OCI-LY1 (cell line): ENCODE measurements around the gene ZSWIM3.

Experiments used
- H2AFZ ChIP-seq: fragments of 200-600 bp; sonication (generic), shearing (Covaris generic); 2 replicates; pipeline ENCODE4 v1.6.0; 2014; ENCODE audit warnings: antibody characterized with exemption, mild to moderate bottlenecking, low read length
- H3F3A ChIP-seq: fragments of 200-600 bp; sonication (generic), shearing (Covaris generic); 2 replicates; pipeline ENCODE4 v1.6.0; 2014; ENCODE audit warnings: mild to moderate bottlenecking, antibody characterized with exemption, low read length, moderate library complexity; ENCODE audit not compliant: insufficient read depth
- H3K27ac ChIP-seq: fragments of 200-600 bp; sonication (generic); 2 replicates; pipeline ENCODE4 v1.5.1; 2014; ENCODE audit warnings: low read length, mixed run types, mild to moderate bottlenecking, low read depth; ENCODE audit not compliant: poor library complexity, severe bottlenecking
- H3K27me3 ChIP-seq: fragments of 200-600 bp; sonication (generic); 2 replicates; pipeline ENCODE4 v1.6.0; 2014; ENCODE audit warnings: antibody characterized with exemption, mild to moderate bottlenecking, low read length, moderate library complexity; ENCODE audit not compliant: insufficient read depth
- H3K36me3 ChIP-seq: fragments of 200-600 bp; sonication (generic); 2 replicates; pipeline ENCODE4 v1.6.1; 2014; ENCODE audit warnings: mild to moderate bottlenecking, antibody characterized with exemption, low read length, moderate library complexity, mixed read lengths; ENCODE audit not compliant: insufficient read depth
- H3K4me1 ChIP-seq: fragments of 200-600 bp; sonication (generic); 2 replicates; pipeline ENCODE4 v1.5.1; 2014; ENCODE audit warnings: mild to moderate bottlenecking, low read length, moderate library complexity; ENCODE audit not compliant: insufficient read depth, severe bottlenecking
- H3K4me2 ChIP-seq: fragments of 200-600 bp; sonication (generic), shearing (Covaris generic); 2 replicates; pipeline ENCODE4 v1.6.1; 2014; ENCODE audit warnings: low read length
- H3K4me3 ChIP-seq: fragments of 200-600 bp; sonication (generic); 2 replicates; pipeline ENCODE4 v1.5.1; 2014; ENCODE audit warnings: low read length, low read depth, mild to moderate bottlenecking, mixed read lengths; ENCODE audit not compliant: poor library complexity, severe bottlenecking
- H3K79me2 ChIP-seq: fragments of 200-600 bp; shearing (Covaris generic); 2 replicates; pipeline ENCODE4 v1.6.1; 2016; ENCODE audit warnings: mixed run types, low read length, mixed read lengths; ENCODE audit not compliant: insufficient read depth
- H3K9ac ChIP-seq: fragments of 200-600 bp; sonication (generic), shearing (Covaris generic); 2 replicates; pipeline ENCODE4 v1.6.1; 2014; ENCODE audit warnings: mild to moderate bottlenecking, low read length, mixed read lengths
- H3K9me2 ChIP-seq: fragments of 200-600 bp; sonication (generic), shearing (Covaris generic); 2 replicates; pipeline ENCODE4 v1.6.1; 2014; ENCODE audit warnings: low read depth, mild to moderate bottlenecking, low read length, mixed read lengths
- H3K9me3 ChIP-seq: fragments of 200-600 bp; shearing (Covaris generic); 2 replicates; pipeline ENCODE4 v1.6.1; 2014; ENCODE audit warnings: low read length, mixed read lengths
- H4K20me1 ChIP-seq: fragments of 200-600 bp; sonication (generic), shearing (Covaris generic); 2 replicates; pipeline ENCODE4 v1.6.0; 2016; ENCODE audit warnings: mild to moderate bottlenecking, low read length; ENCODE audit not compliant: insufficient read depth
- EZH2 ChIP-seq: fragments of 200-600 bp; sonication (generic), shearing (Covaris generic); IDR thresholded peaks from 2 replicates; pipeline ENCODE4 v1.8.0; 2017; ENCODE audit warnings: borderline replicate concordance, mixed run types, mild to moderate bottlenecking, antibody characterized with exemption, low read length, moderate library complexity, mixed read lengths
- TF ChIP-seq, protein P1 (sequence below): fragments of 200-600 bp; sonication (generic), shearing (Covaris generic); IDR thresholded peaks from 2 replicates; pipeline ENCODE4 v1.5.1; 2017; ENCODE audit warnings: mild to moderate bottlenecking, antibody characterized with exemption, low read length, moderate library complexity, mixed read lengths

The ZSWIM3 gene

DNA sequence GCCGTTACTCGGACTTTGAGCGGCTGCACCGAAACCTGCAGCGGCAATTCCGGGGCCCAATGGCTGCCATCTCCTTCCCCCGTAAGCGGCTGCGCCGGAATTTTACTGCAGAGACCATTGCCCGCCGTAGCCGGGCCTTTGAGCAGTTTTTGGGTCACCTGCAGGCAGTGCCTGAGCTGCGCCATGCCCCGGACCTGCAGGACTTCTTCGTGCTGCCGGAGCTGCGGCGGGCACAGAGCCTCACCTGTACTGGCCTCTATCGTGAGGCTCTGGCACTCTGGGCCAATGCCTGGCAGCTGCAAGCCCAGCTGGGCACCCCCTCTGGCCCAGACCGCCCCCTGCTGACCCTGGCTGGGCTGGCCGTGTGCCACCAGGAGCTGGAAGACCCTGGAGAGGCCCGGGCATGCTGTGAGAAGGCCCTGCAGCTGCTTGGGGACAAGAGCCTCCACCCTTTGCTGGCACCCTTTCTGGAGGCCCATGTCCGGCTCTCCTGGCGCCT lies 16.7 kb upstream of the ZSWIM3 start:
- no peak for TF ChIP-seq EZH2
- TF ChIP-seq, protein P1, sequence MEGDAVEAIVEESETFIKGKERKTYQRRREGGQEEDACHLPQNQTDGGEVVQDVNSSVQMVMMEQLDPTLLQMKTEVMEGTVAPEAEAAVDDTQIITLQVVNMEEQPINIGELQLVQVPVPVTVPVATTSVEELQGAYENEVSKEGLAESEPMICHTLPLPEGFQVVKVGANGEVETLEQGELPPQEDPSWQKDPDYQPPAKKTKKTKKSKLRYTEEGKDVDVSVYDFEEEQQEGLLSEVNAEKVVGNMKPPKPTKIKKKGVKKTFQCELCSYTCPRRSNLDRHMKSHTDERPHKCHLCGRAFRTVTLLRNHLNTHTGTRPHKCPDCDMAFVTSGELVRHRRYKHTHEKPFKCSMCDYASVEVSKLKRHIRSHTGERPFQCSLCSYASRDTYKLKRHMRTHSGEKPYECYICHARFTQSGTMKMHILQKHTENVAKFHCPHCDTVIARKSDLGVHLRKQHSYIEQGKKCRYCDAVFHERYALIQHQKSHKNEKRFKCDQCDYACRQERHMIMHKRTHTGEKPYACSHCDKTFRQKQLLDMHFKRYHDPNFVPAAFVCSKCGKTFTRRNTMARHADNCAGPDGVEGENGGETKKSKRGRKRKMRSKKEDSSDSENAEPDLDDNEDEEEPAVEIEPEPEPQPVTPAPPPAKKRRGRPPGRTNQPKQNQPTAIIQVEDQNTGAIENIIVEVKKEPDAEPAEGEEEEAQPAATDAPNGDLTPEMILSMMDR: no peak
- Histone ChIP-seq H3K27me3 (no peaks in the 10 kb centered on the region), H2AFZ (no peak overlapping the region), H3K27ac (no peak overlapping the region), H3K9me3 (no peaks in the 10 kb centered on the region), H3F3A (no peaks in the 10 kb centered on the region), H4K20me1 (no peaks in the 10 kb centered on the region), H3K4me3 (no peak overlapping the region), H3K79me2 (no peaks in the 10 kb centered on the region), H3K36me3 (peaks cover 34% of the 10 kb centered on the region), H3K4me1 (peaks cover 10% of the 10 kb centered on the region), H3K4me2 (no peak overlapping the region), H3K9ac (no peak overlapping the region), H3K9me2 (no peaks in the 10 kb centered on the region)

DNA sequence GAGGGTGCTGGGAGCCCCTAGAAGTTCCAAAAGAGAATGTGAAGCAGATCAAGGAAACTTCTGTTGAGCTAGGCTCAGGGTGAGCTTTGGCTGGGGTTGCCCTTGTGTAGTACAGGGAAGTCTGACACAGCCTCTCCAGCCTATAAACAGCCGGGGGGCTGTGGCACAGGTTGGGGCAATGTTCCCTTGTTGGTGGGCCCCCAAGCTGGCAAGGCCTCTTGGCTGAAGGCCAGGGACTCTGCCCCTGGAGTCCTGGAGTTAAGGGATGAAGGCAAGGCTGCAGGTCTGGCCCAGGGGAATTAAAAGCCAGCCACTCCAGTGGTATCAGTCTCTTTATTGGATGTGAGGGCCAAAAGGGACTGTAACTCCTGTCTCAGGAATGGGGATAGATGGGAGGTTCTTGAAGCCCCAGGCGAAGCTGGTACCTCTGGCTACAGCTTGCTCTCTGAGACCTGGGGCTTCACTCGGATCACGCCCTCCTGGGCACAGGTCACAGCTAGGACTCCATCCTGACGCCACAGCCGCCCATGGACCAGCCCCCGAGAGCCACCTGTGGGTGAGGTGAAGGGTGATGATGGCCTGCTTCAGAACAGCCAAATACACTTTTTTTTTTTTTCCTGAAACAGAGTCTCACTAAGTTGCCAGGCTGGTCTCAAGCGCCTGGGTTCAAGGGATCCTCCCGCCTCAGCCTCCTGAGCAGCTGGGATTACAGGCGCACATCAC lies 15.8 kb upstream of the ZSWIM3 start:
- Histone ChIP-seq H3K4me2 (no peak overlapping the region), H3F3A (no peaks in the 10 kb centered on the region), H3K9ac (no peak overlapping the region), H3K4me1 (peaks cover 10% of the 10 kb centered on the region), H2AFZ (no peak overlapping the region), H3K9me2 (no peaks in the 10 kb centered on the region), H3K27ac (no peak overlapping the region), H3K36me3 (peaks cover 41% of the 10 kb centered on the region), H4K20me1 (no peaks in the 10 kb centered on the region), H3K9me3 (no peaks in the 10 kb centered on the region), H3K79me2 (no peaks in the 10 kb centered on the region), H3K27me3 (no peaks in the 10 kb centered on the region), H3K4me3 (no peak overlapping the region)
- no peak for TF ChIP-seq EZH2
- TF ChIP-seq, protein P1: no peak

DNA sequence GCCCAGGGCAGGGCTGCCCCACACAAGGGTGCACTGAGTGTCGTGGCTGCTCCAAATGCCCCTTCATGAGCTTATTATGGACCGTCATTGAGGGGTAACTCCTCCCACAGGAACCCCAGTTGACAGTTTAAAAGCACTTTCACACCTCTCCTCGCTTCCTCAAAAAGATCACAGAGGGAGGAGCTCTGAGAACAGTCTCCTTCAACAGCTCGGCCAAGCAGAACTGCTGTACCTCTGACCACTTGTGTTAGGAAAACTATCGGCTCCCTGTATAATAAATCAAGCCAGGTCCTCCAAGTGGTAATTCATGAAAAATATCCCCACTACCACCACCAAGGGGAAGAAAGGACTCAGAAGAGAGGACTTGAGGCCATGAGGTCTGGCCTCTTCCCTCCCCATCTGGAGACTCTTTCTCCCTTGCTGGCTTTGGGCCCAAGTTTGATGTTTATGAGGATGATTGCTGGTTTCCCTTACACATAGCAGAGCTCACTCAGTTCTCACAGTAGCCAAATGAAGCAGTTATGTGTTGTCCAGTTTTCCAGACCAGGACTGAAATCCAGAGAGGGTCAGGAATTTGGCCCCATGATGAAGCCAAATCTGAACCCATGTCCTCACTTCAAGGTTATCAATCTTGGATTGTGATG lies 15.1 kb upstream of the ZSWIM3 start:
- peaks cover 43% of the 10 kb centered on the region for H3K36me3 ChIP-seq
- no peaks in the 10 kb centered on the region for H3K9me2 ChIP-seq
- H3K4me1 ChIP-seq: peaks cover 10% of the 10 kb centered on the region
- H3K9ac ChIP-seq: no peak overlapping the region
- H3K9me3 ChIP-seq: no peaks in the 10 kb centered on the region
- H3K27ac ChIP-seq: no peak overlapping the region
- TF ChIP-seq, protein P1: no peak
- no peak for TF ChIP-seq EZH2
- no peaks in the 10 kb centered on the region for H3K79me2 ChIP-seq
- no peak overlapping the region for H3K4me2 ChIP-seq
- H2AFZ ChIP-seq: no peak overlapping the region
- H3K4me3 ChIP-seq: no peak overlapping the region
- no peaks in the 10 kb centered on the region for H3F3A ChIP-seq
- no peaks in the 10 kb centered on the region for H3K27me3 ChIP-seq
- H4K20me1 ChIP-seq: no peaks in the 10 kb centered on the region
